Measurements from ENCODE around the gene ZC3H10. TPM values are rescaled to one million over a fixed set of nuclear protein-coding genes. Genes with fewer than 3 reads are reported as not detected.

ZC3H10 gene
- total and polyA plus RNA-seq, 2 donors (not counting 3 experiments of a cell fraction or from before 2014, with no cell fraction given), result 2.6 to 10.1 TPM

DNA sequence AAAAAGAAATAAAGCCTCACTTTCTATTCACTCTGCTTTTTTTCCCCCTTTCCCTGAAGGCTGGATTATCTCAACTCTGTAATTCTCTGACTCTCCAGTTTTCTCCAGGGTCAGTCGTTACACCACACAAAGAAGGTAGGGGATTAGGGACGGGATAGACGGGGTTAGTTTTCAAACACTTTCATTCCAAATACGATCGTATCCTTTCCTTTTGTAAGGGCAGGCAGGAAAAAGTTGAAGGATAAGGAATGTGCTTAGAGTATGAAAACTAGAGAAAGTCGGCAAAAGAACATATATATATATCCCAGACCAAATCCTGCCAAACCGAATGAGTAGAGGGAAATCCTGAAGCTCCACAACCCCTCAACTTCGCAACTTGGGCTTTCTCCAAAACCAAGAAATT is 9.4 kb downstream of the ZC3H10 start:
- no peak for FAIRE-seq
- Histone ChIP-seq H3K27me3 (ENCODE audit: control insufficient read depth in 2 of 2, insufficient read depth in 2 of 2, low read length in 2 of 2) (no peaks in the 10 kb centered on the region), H3K9me3 (replicated peaks; ENCODE audit: control insufficient read depth, insufficient read depth, low read length) (no peaks in the 10 kb centered on the region), H3K4me3 (replicated peaks in 1 of 3; ENCODE audit: insufficient read depth in 1 of 3, low read depth in 1 of 3, low read length in 3 of 3) (peak overlapping the region in 2 of 3 experiments; percentile 20 to 48), H3K4me1 (ENCODE audit: control insufficient read depth, extremely low read depth, insufficient read depth, low read length) (peaks cover 28% of the 10 kb centered on the region), H3K27ac (ENCODE audit: insufficient read depth, low read depth, low read length) (peak overlapping the region; percentile 46), H3K9me1 (replicated peaks; ENCODE audit: control insufficient read depth, extremely low read depth, insufficient read depth, low read length) (no peaks in the 10 kb centered on the region), H3K79me2 (ENCODE audit: control insufficient read depth, insufficient read depth, low read length) (peaks cover 19% of the 10 kb centered on the region), H4K20me1 (replicated peaks; ENCODE audit: control insufficient read depth, extremely low read depth, insufficient read depth, low read length) (no peaks in the 10 kb centered on the region), H3K9ac (replicated peaks; ENCODE audit: extremely low read depth, insufficient read depth, low read length) (peak overlapping the region; percentile 37), H3K4me2 (ENCODE audit: insufficient read depth, low read length) (peak overlapping the region; percentile 82), H3K36me3 (ENCODE audit: control insufficient read depth in 2 of 2, extremely low read depth in 1 of 2, insufficient read depth in 2 of 2, low read length in 2 of 2) (peaks cover 4 to 20% of the 10 kb centered on the region in 2 experiments), H2AFZ (ENCODE audit: low read depth, low read length) (no peak overlapping the region)
- no peak for DNase-seq (ENCODE audit: low read depth, low spot score)
- ChIA-PET POLR2A (interaction anchor here (0.5 to 2.6 kb wide), 11 partner anchors 9 to 94 kb away, joined by 3 to 38 read pairs (median 5); partner anchors contain the start of genes MYL6, PA2G4, RNF41 and SMARCC2), CTCF (interaction anchor here (0.6 to 3.1 kb wide), 17 partner anchors 9 to 389 kb away, joined by 3 to 40 read pairs (median 5); partner anchors contain the start of genes MYL6, MYL6B, RNF41 and SMARCC2)
- no peak for TF ChIP-seq MYC (IDR thresholded peaks at IDR 0.05; ENCODE audit: low read depth, low read length)
- TF ChIP-seq JUN (IDR thresholded peaks at IDR 0.05; ENCODE audit: borderline replicate concordance, insufficient read depth, insufficient read length, low read depth), result no peak
- TF ChIP-seq, protein P1, sequence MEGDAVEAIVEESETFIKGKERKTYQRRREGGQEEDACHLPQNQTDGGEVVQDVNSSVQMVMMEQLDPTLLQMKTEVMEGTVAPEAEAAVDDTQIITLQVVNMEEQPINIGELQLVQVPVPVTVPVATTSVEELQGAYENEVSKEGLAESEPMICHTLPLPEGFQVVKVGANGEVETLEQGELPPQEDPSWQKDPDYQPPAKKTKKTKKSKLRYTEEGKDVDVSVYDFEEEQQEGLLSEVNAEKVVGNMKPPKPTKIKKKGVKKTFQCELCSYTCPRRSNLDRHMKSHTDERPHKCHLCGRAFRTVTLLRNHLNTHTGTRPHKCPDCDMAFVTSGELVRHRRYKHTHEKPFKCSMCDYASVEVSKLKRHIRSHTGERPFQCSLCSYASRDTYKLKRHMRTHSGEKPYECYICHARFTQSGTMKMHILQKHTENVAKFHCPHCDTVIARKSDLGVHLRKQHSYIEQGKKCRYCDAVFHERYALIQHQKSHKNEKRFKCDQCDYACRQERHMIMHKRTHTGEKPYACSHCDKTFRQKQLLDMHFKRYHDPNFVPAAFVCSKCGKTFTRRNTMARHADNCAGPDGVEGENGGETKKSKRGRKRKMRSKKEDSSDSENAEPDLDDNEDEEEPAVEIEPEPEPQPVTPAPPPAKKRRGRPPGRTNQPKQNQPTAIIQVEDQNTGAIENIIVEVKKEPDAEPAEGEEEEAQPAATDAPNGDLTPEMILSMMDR (IDR thresholded peaks at IDR 0.05; ENCODE audit: extremely low read depth in 1 of 2, insufficient read depth in 1 of 2, low read depth in 1 of 2, low read length in 2 of 2), result no peak
- no peak for TF ChIP-seq POLR2AphosphoS5 (IDR thresholded peaks at IDR 0.05; ENCODE audit: insufficient read depth, low read depth, low read length)
- no peak for TF ChIP-seq POLR2A (IDR thresholded peaks at IDR 0.05; ENCODE audit: low read depth, low read length)
- TF ChIP-seq FOS (IDR thresholded peaks at IDR 0.05; ENCODE audit: borderline replicate concordance, insufficient read depth, low read length), result no peak
- TF ChIP-seq GATA2 (IDR thresholded peaks at IDR 0.05; ENCODE audit: insufficient read depth, insufficient read length, low read depth, low read length), result no peak
- intact Hi-C loops (cut with micrococcal nuclease), result no loop called here
- BruUV-seq (replicated peaks), result TSS peak; percentile 92
- dilution Hi-C loops (cut with MboI; ENCODE audit: extremely low pct_ligation_motif_present, low sequenced_read_pairs), result no loop called here

Measured in endothelial cell of umbilical vein (primary cell).